MM.1S (cell line): Measurements from ENCODE around the gene SPEM3.

Experiments used
- DNase-seq: peaks from one replicate; pipeline ENCODE4 v3.0.0-alpha.2; 2015
- H2AFZ ChIP-seq: fragments of 300-600 bp; sonication (generic); 2 replicates; pipeline ENCODE4 v1.6.0; 2016; ENCODE audit warnings: antibody characterized with exemption, low read length
- H3F3A ChIP-seq: fragments of 300-600 bp; sonication (generic); 2 replicates; pipeline ENCODE4 v1.6.1; 2016; ENCODE audit warnings: mild to moderate bottlenecking, antibody characterized with exemption, low read length, moderate library complexity, mixed read lengths; ENCODE audit not compliant: insufficient read depth
- H3K27ac ChIP-seq: fragments of 300-600 bp; sonication (generic); 2 replicates; pipeline ENCODE4 v1.5.1; 2016; ENCODE audit warnings: mild to moderate bottlenecking, low read length
- H3K27me3 ChIP-seq: fragments of 300-600 bp; sonication (generic); replicated peaks from 2 replicates; pipeline ENCODE4 v1.6.0; 2016; ENCODE audit warnings: low read length; ENCODE audit not compliant: insufficient read depth
- H3K36me3 ChIP-seq: fragments of 300-600 bp; sonication (generic); replicated peaks from 2 replicates; pipeline ENCODE4 v1.6.1; 2016; ENCODE audit warnings: mild to moderate bottlenecking, low read length, mixed read lengths; ENCODE audit not compliant: insufficient read depth
- H3K4me1 ChIP-seq: fragments of 300-600 bp; sonication (generic); 2 replicates; pipeline ENCODE4 v1.6.1; 2016; ENCODE audit warnings: low read length, mixed read lengths
- H3K4me2 ChIP-seq: fragments of 300-600 bp; sonication (generic); 2 replicates; pipeline ENCODE4 v1.6.0; 2016; ENCODE audit warnings: low read depth, low read length
- H3K4me3 ChIP-seq: fragments of 300-600 bp; sonication (generic); 2 replicates; pipeline ENCODE4 v1.5.1; 2016; ENCODE audit warnings: low read length, mixed read lengths
- H3K79me2 ChIP-seq: fragments of 300-600 bp; sonication (generic); 2 replicates; pipeline ENCODE4 v1.6.1; 2016; ENCODE audit warnings: mixed run types, low read length, mixed read lengths
- H3K9ac ChIP-seq: fragments of 300-600 bp; sonication (generic); 2 replicates; pipeline ENCODE4 v1.6.1; 2016; ENCODE audit warnings: low read length, mixed read lengths
- H3K9me2 ChIP-seq: fragments of 300-600 bp; sonication (generic); replicated peaks from 2 replicates; pipeline ENCODE4 v1.6.1; 2016; ENCODE audit warnings: mild to moderate bottlenecking, low read length, mixed read lengths; ENCODE audit not compliant: insufficient read depth
- H3K9me3 ChIP-seq: fragments of 300-600 bp; sonication (generic); replicated peaks from 2 replicates; pipeline ENCODE4 v1.6.1; 2016; ENCODE audit warnings: mild to moderate bottlenecking, low read length, mixed read lengths; ENCODE audit not compliant: insufficient read depth
- H4K20me1 ChIP-seq: fragments of 300-600 bp; sonication (generic); 2 replicates; pipeline ENCODE4 v1.6.1; 2016; ENCODE audit warnings: mild to moderate bottlenecking, low read length, moderate library complexity, mixed read lengths; ENCODE audit not compliant: insufficient read depth
- CTCF ChIP-seq: fragments of 300-600 bp; sonication (generic); IDR thresholded peaks from 2 replicates; pipeline ENCODE4 v1.5.1; 2016; ENCODE audit warnings: antibody characterized with exemption, low read length, mixed read lengths
- EZH2 ChIP-seq: fragments of 300-600 bp; sonication (generic); optimal IDR thresholded peaks from 2 replicates; pipeline ENCODE3; 2017; ENCODE audit warnings: low read depth, mild to moderate bottlenecking, antibody characterized with exemption, low read length, mixed read lengths
- EZH2phosphoT487 ChIP-seq: fragments of 300-600 bp; sonication (generic); IDR thresholded peaks from 2 replicates; pipeline ENCODE4 v1.6.1; 2018; ENCODE audit warnings: antibody characterized with exemption, low read length

SPEM3 gene

GRCh38 chr17:7415784-7416183 lies 12.9 kb upstream of the SPEM3 start:
- no peak overlapping the region for H3K27ac ChIP-seq
- no peaks in the 10 kb centered on the region for H3K4me1 ChIP-seq
- H3F3A ChIP-seq = no peaks in the 10 kb centered on the region
- DNase-seq = no peak
- H3K9me2 ChIP-seq = no peaks in the 10 kb centered on the region
- no peak overlapping the region for H3K4me3 ChIP-seq
- TF ChIP-seq EZH2 (no peak), EZH2phosphoT487 (no peak), CTCF (no peak)
- H3K4me2 ChIP-seq = no peak overlapping the region
- H3K9ac ChIP-seq = no peak overlapping the region
- no peaks in the 10 kb centered on the region for H3K9me3 ChIP-seq
- no peaks in the 10 kb centered on the region for H3K36me3 ChIP-seq
- H2AFZ ChIP-seq = no peak overlapping the region
- H3K27me3 ChIP-seq = peaks cover 94% of the 10 kb centered on the region
- H3K79me2 ChIP-seq = no peaks in the 10 kb centered on the region
- H4K20me1 ChIP-seq = no peaks in the 10 kb centered on the region

- no peak for TF ChIP-seq CTCF
- TF ChIP-seq EZH2phosphoT487 = no peak
- no peak for TF ChIP-seq EZH2
- Histone ChIP-seq H3K9ac (no peak overlapping the region), H3K4me1 (no peaks in the 10 kb centered on the region), H3K9me3 (no peaks in the 10 kb centered on the region), H3F3A (no peaks in the 10 kb centered on the region), H3K4me2 (no peak overlapping the region), H3K4me3 (no peak overlapping the region), H3K36me3 (no peaks in the 10 kb centered on the region), H3K27me3 (peaks cover 88% of the 10 kb centered on the region), H3K27ac (no peak overlapping the region), H3K79me2 (no peaks in the 10 kb centered on the region), H2AFZ (no peak overlapping the region), H4K20me1 (no peaks in the 10 kb centered on the region), H3K9me2 (no peaks in the 10 kb centered on the region)
- no peak for DNase-seq
These were observed 12.3 kb upstream of the SPEM3 start for GRCh38 chr17:7416323-7416722.

- H3K36me3 ChIP-seq = no peaks in the 10 kb centered on the region
- TF ChIP-seq CTCF (no peak), EZH2phosphoT487 (no peak), EZH2 (no peak)
- H3K4me3 ChIP-seq = no peak overlapping the region
- no peaks in the 10 kb centered on the region for H3K9me3 ChIP-seq
- H4K20me1 ChIP-seq = no peaks in the 10 kb centered on the region
- H3K9me2 ChIP-seq = no peaks in the 10 kb centered on the region
- H3K27me3 ChIP-seq = peaks cover 80% of the 10 kb centered on the region
- no peaks in the 10 kb centered on the region for H3K79me2 ChIP-seq
- no peak overlapping the region for H3K4me2 ChIP-seq
- no peak overlapping the region for H3K27ac ChIP-seq
- H3F3A ChIP-seq = no peaks in the 10 kb centered on the region
- H3K4me1 ChIP-seq = no peaks in the 10 kb centered on the region
- no peak for DNase-seq
- no peak overlapping the region for H3K9ac ChIP-seq
- no peak overlapping the region for H2AFZ ChIP-seq
These were observed 11.5 kb upstream of the SPEM3 start for GRCh38 chr17:7417056-7417655.
